Measurements from ENCODE around the gene SMAP2. TPM values are rescaled to one million over a fixed set of nuclear protein-coding genes. Genes with fewer than 3 reads are reported as not detected.

Gene SMAP2
- total RNA-seq, 3 donors from 2014 or later (not counting 1 experiment from before 2014, with no cell fraction given), result 95.0 to 136 (median 127) TPM

DNA sequence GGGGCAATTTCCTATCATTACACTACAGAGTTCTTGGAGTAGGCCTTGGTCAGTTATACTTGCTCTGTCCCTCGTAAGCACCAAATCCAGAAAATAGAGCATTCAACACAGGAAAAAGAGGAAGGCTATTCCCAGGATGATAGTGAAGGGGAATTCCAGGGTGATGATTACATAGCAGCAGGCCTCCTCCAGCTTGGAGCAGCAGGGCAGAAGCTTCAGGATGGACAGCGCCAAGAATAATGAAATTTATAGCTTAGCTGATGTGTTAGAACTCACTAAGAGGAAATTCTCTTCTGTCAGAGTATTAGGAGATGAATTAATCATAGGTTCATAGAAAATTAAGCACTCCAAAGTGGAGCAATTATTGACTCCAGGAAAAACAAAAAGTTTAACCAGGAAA lies 10.8 kb upstream of the SMAP2 start:
- no peak overlapping the region for H3K4me3 Mint-ChIP-seq
- intact Hi-C loops (cut with micrococcal nuclease), result no loop called here
- H3K36me3 ChIP-seq (ENCODE audit: control insufficient read depth, insufficient read depth, low read length), result no peaks in the 10 kb centered on the region
- no peak overlapping the region for H3K27ac ChIP-seq (ENCODE audit: low read length)
- no peaks in the 10 kb centered on the region for H3K4me1 Mint-ChIP-seq
- ATAC-seq, result no peak
- H3K36me3 Mint-ChIP-seq, result peaks cover 8% of the 10 kb centered on the region
- peaks cover 2 to 3% of the 10 kb centered on the region in 2 donors for H3K9me3 Mint-ChIP-seq
- H3K27me3 Mint-ChIP-seq (ENCODE audit: low read depth in 2 of 2), result no peaks in the 10 kb centered on the region
- no peaks in the 10 kb centered on the region for H3K4me1 ChIP-seq (ENCODE audit: control insufficient read depth, insufficient read depth, low read length)
- no peak for TF ChIP-seq CTCF (IDR thresholded peaks at IDR 0.05)
- no peak for DNase-seq
- 88% methylated on average over 2 of the region's 2 CpGs for WGBS (ENCODE audit: insufficient coverage)
- H3K4me3 ChIP-seq (ENCODE audit: low read length), result no peak overlapping the region
- H3K27me3 ChIP-seq (ENCODE audit: control insufficient read depth, insufficient read depth, low read length), result no peaks in the 10 kb centered on the region
- no peak overlapping the region for H3K27ac Mint-ChIP-seq
- H3K9me3 ChIP-seq (ENCODE audit: control insufficient read depth, insufficient read depth, low read length), result no peaks in the 10 kb centered on the region

DNA sequence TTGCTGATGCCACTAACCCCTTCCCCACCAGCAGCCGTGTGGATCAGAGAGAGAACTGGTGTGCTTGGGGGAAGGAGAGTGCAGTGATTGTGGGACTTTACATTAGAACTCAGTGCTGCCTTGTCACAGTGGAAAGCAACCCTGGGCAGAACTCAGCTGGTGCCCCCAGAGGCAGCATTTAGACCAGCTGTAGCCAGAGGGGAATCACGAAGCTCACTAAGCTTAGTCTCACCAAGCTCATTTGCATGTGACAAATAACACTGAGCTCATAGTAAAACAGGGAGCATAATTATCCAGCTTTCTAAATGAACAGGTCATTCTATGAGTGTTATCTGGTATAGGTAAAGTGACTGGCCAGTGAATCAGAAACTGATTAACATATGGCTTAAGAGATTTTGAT lies 9.8 kb upstream of the SMAP2 start:
- DNase-seq (no peak), ATAC-seq (peak; percentile 54 to 68 (median 56))
- H3K9me3 Mint-ChIP-seq, result peaks cover 2 to 3% of the 10 kb centered on the region in 2 donors
- no peak for TF ChIP-seq CTCF (IDR thresholded peaks at IDR 0.05)
- H3K4me3 Mint-ChIP-seq, result no peak overlapping the region
- no peaks in the 10 kb centered on the region for H3K9me3 ChIP-seq (ENCODE audit: control insufficient read depth, insufficient read depth, low read length)
- intact Hi-C loops (cut with micrococcal nuclease), result no loop called here
- peaks cover 8% of the 10 kb centered on the region for H3K36me3 Mint-ChIP-seq
- H3K27me3 Mint-ChIP-seq (ENCODE audit: low read depth in 2 of 2), result no peaks in the 10 kb centered on the region
- no peaks in the 10 kb centered on the region for H3K4me1 Mint-ChIP-seq
- H3K4me1 ChIP-seq (ENCODE audit: control insufficient read depth, insufficient read depth, low read length), result no peaks in the 10 kb centered on the region
- H3K4me3 ChIP-seq (ENCODE audit: low read length), result no peak overlapping the region
- no peak overlapping the region for H3K27ac ChIP-seq (ENCODE audit: low read length)
- no peaks in the 10 kb centered on the region for H3K27me3 ChIP-seq (ENCODE audit: control insufficient read depth, insufficient read depth, low read length)
- H3K36me3 ChIP-seq (ENCODE audit: control insufficient read depth, insufficient read depth, low read length), result no peaks in the 10 kb centered on the region
- H3K27ac Mint-ChIP-seq, result no peak overlapping the region
- 33% methylated on average over 1 of the region's 2 CpGs for WGBS (ENCODE audit: insufficient coverage)

DNA sequence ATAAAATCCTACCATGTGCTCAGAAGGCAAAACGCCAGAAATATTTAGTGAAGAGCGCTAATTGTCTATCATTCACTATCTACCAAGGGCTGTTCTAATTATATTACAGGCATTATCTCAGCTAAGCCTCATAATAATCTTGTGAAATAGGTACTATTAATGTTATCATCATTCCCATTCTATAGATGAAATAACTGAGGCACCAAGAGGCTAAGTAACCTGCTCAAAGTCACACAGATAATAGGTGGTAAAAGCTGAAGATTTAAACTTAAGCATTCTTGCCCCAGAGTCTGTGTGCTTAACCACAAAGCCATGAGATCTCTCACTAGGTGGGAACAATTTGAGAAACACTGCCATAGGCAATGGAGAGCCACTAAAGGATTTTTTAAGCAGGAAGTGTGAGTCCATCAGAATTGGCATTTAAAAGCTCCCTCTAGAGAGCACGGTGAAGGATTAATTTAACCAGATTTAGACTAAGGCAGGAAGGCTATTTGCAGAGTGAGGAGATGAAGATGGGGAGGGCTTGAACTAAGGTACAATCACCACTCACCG lies 1.7 kb upstream of the SMAP2 start:
- peak overlapping the region; percentile 35 for H3K4me3 Mint-ChIP-seq
- H3K36me3 Mint-ChIP-seq, result no peaks in the 10 kb centered on the region
- no peaks in the 10 kb centered on the region for H3K27me3 ChIP-seq (ENCODE audit: control insufficient read depth, insufficient read depth, low read length)
- intact Hi-C loops (cut with micrococcal nuclease), result loop anchor here (5.0 kb wide), 1 partner anchor 36 kb away; no protein-coding TSS in a partner anchor
- H3K4me1 Mint-ChIP-seq, result peaks cover 28 to 41% of the 10 kb centered on the region in 2 donors
- no peak overlapping the region for H3K27ac ChIP-seq (ENCODE audit: low read length)
- peak overlapping the region in 1 of 2 donors; percentile 94 for H3K27ac Mint-ChIP-seq
- H3K36me3 ChIP-seq (ENCODE audit: control insufficient read depth, insufficient read depth, low read length), result peaks cover 4% of the 10 kb centered on the region
- DNase-seq, result no peak
- no peaks in the 10 kb centered on the region for H3K27me3 Mint-ChIP-seq (ENCODE audit: low read depth in 2 of 2)
- WGBS (ENCODE audit: insufficient coverage), result 72% methylated on average over 4 of the region's 4 CpGs
- peaks cover 13% of the 10 kb centered on the region for H3K4me1 ChIP-seq (ENCODE audit: control insufficient read depth, insufficient read depth, low read length)
- H3K9me3 ChIP-seq (ENCODE audit: control insufficient read depth, insufficient read depth, low read length), result no peaks in the 10 kb centered on the region
- TF ChIP-seq CTCF (IDR thresholded peaks at IDR 0.05), result no peak
- no peaks in the 10 kb centered on the region for H3K9me3 Mint-ChIP-seq
- H3K4me3 ChIP-seq (ENCODE audit: low read length), result no peak overlapping the region
- no peak for ATAC-seq

All from natural killer cell (primary cell).